ENCODE data around the gene IKBKG. TPM values are rescaled to one million over a fixed set of nuclear protein-coding genes. Genes with fewer than 3 reads are reported as not detected.

Gene IKBKG
- total and polyA plus RNA-seq, 2 of the 8 experiments (the other 6 are each of a cell fraction or from before 2014, with no cell fraction given), result 17.5 to 18.1 TPM

- DNase-seq (ENCODE audit: low read depth in 1 of 2, low spot score in 2 of 2) (peak in 1 of 2 experiments; percentile 74), FAIRE-seq (peak; percentile 62)
- POLR2A ChIA-PET (ENCODE audit: partially characterized antibody), result interaction anchor here (0.7 to 1.8 kb wide), 13 partner anchors 10 to 156 kb away, joined by 3 to 15 read pairs (median 3); partner anchors contain the start of gene RPL10
- peak overlapping the region in 3 of 4 experiments; percentile 13 to 51 (median 18); a peak in 4 of 8 replicates for H3K4me3 ChIP-seq (ENCODE audit: extremely low read depth in 1 of 4, insufficient read depth in 2 of 4, low read depth in 3 of 4, low read length in 4 of 4)
- H2AFZ ChIP-seq (ENCODE audit: low read length), result no peak overlapping the region
- no peak overlapping the region for H3K56ac ChIP-seq (replicated peaks; ENCODE audit: insufficient read length, low read depth, low read length)
- H3K18ac ChIP-seq (ENCODE audit: extremely low read depth, low read length), result peak overlapping the region; percentile 71
- no peak overlapping the region for H3K14ac ChIP-seq (ENCODE audit: insufficient read length)
- CTCF ChIA-PET (ENCODE audit: partially characterized antibody), result interaction anchor here (0.6 to 1.8 kb wide), 14 partner anchors 8 to 210 kb away, joined by 3 to 7 read pairs (median 4); no protein-coding TSS in a partner anchor
- H3K36me3 ChIP-seq (ENCODE audit: control insufficient read depth in 2 of 4, insufficient read depth in 4 of 4, low read length in 3 of 4), result peaks cover 0 to under 1% (median under 1%) of the 10 kb centered on the region in 4 experiments; a peak in 2 of 8 replicates
- WGBS, 2 experiments (ENCODE audit: extremely low coverage in 1 of 2, insufficient coverage in 1 of 2, insufficient read length in 1 of 2, insufficient replicate concordance in 2 of 2, low coverage in 1 of 2, low lambda C conversion rate in 2 of 2, missing lambda C conversion rate in 1 of 2), result 24% methylated on average over 10 of the region's 15 CpGs; no CpG with 5 or more reads in 1 of the 2 experiments
- no peak overlapping the region for H3K4ac ChIP-seq (replicated peaks; ENCODE audit: insufficient read length, low read depth, low read length)
- no peak overlapping the region for H2BK20ac ChIP-seq (ENCODE audit: low read length)
- no peaks in the 10 kb centered on the region for H3K9me3 ChIP-seq (ENCODE audit: insufficient read depth in 2 of 2, low read depth in 1 of 2, low read length in 1 of 2)
- no peak overlapping the region for H2BK15ac ChIP-seq (ENCODE audit: low read length)
- peak overlapping the region; percentile 47; the same call in 1 of the 2 replicates for H4K8ac ChIP-seq (ENCODE audit: extremely low read depth, insufficient read depth, low read length)
- H3K27me3 ChIP-seq (replicated peaks in 1 of 4; ENCODE audit: control insufficient read depth in 3 of 4, extremely low read depth in 1 of 4, insufficient read depth in 3 of 4, low read length in 3 of 4), result peaks cover 0 to 11% (median 2%) of the 10 kb centered on the region in 4 experiments; a peak in 4 of 7 replicates
- H3K23ac ChIP-seq (ENCODE audit: insufficient read length), result no peak overlapping the region
- no peaks in the 10 kb centered on the region for H3K79me2 ChIP-seq (ENCODE audit: control insufficient read depth in 1 of 2, insufficient read depth in 2 of 2, low read length in 2 of 2)
- no peak overlapping the region for H4K91ac ChIP-seq (replicated peaks; ENCODE audit: insufficient read length, low read length)
- no peak overlapping the region for H4K5ac ChIP-seq (ENCODE audit: insufficient read length, low read depth, low read length)
- H3K4me1 ChIP-seq (replicated peaks in 1 of 4; ENCODE audit: control insufficient read depth in 3 of 4, insufficient read depth in 4 of 4, low read length in 3 of 4), result 0 out of 7 replicates have a peak, but pooled peaks cover 0 to 3% (median 0%) of the 10 kb centered on the region in 4 experiments
- H3K23me2 ChIP-seq (ENCODE audit: low read depth, low read length), result peaks cover 2% of the 10 kb centered on the region; the same call in 1 of the 2 replicates
- H3K79me1 ChIP-seq (ENCODE audit: low read depth, low read length), result no peaks in the 10 kb centered on the region
- peak overlapping the region; percentile 60; the same call in 1 of the 2 replicates for H2BK12ac ChIP-seq (ENCODE audit: low read depth, low read length)
- peak overlapping the region; percentile 60 to 84 for H3K4me2 ChIP-seq (ENCODE audit: insufficient read depth in 1 of 2, low read depth in 2 of 2, low read length in 2 of 2)
- peaks cover 0 to 2% of the 10 kb centered on the region in 2 experiments for H4K20me1 ChIP-seq (replicated peaks in 1 of 2; ENCODE audit: control insufficient read depth in 1 of 2, insufficient read depth in 2 of 2, low read length in 2 of 2)
- H3K27ac ChIP-seq (ENCODE audit: low read depth, low read length), result no peak overlapping the region
- H2AK5ac ChIP-seq (ENCODE audit: low read depth, low read length), result no peak overlapping the region
- H2BK5ac ChIP-seq (ENCODE audit: low read depth, low read length), result no peak overlapping the region
- peak overlapping the region in 1 of 4 experiments; percentile 44; a peak in 1 of 7 replicates for H3K9ac ChIP-seq (replicated peaks in 1 of 4; ENCODE audit: extremely low read depth in 1 of 4, low read depth in 3 of 4, low read length in 3 of 4)
- H2BK120ac ChIP-seq (replicated peaks; ENCODE audit: low read depth, low read length), result no peak overlapping the region
- TF ChIP-seq RAD21 (IDR thresholded peaks at IDR 0.05 in 1 of 2, conservative IDR thresholded peaks at IDR 0.05 in 1 of 2; ENCODE audit: low read depth in 2 of 2, low read length in 2 of 2) (peak; percentile 10 to 34; a peak in 1 of 4 replicates), SRF (IDR thresholded peaks at IDR 0.05; ENCODE audit: low read depth, low read length) (no peak), RNF2 (IDR thresholded peaks at IDR 0.05; ENCODE audit: borderline replicate concordance, low read depth, low read length, missing control alignments, poor library complexity, severe bottlenecking) (no peak), TAF1 (IDR thresholded peaks at IDR 0.05; ENCODE audit: low read depth, low read length) (0 out of 2 replicates have a peak, but pooled peaks have one; percentile 22), CREB1 (IDR thresholded peaks at IDR 0.05) (no peak), POLR2A (IDR thresholded peaks at IDR 0.05; ENCODE audit: control extremely low read depth in 1 of 2, low read depth in 2 of 2, low read length in 2 of 2) (peak in 1 of 2 experiments; percentile 23; a peak in 1 of 3 replicates), NRF1 (IDR thresholded peaks at IDR 0.05; ENCODE audit: low read depth, low read length) (no peak), RXRA (IDR thresholded peaks at IDR 0.05; ENCODE audit: insufficient read depth, low read depth, low read length) (no peak), JUN (IDR thresholded peaks at IDR 0.05; ENCODE audit: low read depth, low read length) (no peak), TBP (IDR thresholded peaks at IDR 0.05; ENCODE audit: low read depth, low read length) (no peak), TAF7 (optimal IDR thresholded peaks at IDR 0.05; ENCODE audit: borderline replicate concordance, low read depth, low read length) (no peak)
These were observed 20.3 kb upstream of the IKBKG start for GRCh38 chrX:154526901-154527675.

All from H1 (cell line).